GM12878 (cell line): ENCODE data around the gene TPMT. TPM values are rescaled to one million over a fixed set of nuclear protein-coding genes. Genes with fewer than 3 reads are reported as not detected.
A peak's percentile ranks its signal among the peaks of the same experiment; 100 is the strongest.

Experiments used
- ATAC-seq: fragments of 200-7000 bp; cut with Tn5 transposase; 3 replicates; pipeline ENCODE4 v1.9.1; 2020; ENCODE audit warnings: mild to moderate bottlenecking, moderate library complexity
- BruUV-seq: library from RNA; stranded (reverse); fragments of 400-500 nt; replicated peaks from 2 replicates; lab custom pipeline; 2021; lab: Mats Ljungman, UMichigan
- CTCF ChIA-PET: fragments of 300-600 bp; sonication (Branson Sonifier 250); formaldehyde crosslinking; extraction: SDS; loops from one replicate; lab custom pipeline; 2021; ENCODE audit warnings: inconsistent platforms; lab: Yijun Ruan, JAX
- POLR2A ChIA-PET: fragments of 350-600 bp; formaldehyde crosslinking; extraction: SDS; loops from one replicate; lab custom pipeline; 2021; ENCODE audit warnings: inconsistent platforms; lab: Charles Lee
- RAD21 ChIA-PET: fragments of 300-600 bp; sonication (Branson Sonifier 250); formaldehyde crosslinking; loops from one replicate; lab custom pipeline; 2023; ENCODE audit warnings: antibody characterized with exemption; ENCODE audit not compliant: unreplicated experiment; lab: Charles Lee
- SMC1A ChIA-PET: fragments of 300-600 bp; sonication (Branson Sonifier 250); formaldehyde crosslinking; loops from one replicate; lab custom pipeline; 2023; ENCODE audit not compliant: unreplicated experiment, uncharacterized antibody; lab: Charles Lee
- DNase-seq: peaks from one replicate; pipeline ENCODE4 v3.0.0-alpha.2; 2011; ENCODE audit warnings: low read depth, low spot score
- FAIRE-seq: peaks from 3 replicates; lab custom pipeline; 2011; peaks lifted over from hg19 to GRCh38; lab: Jason Lieb, UNC
- H2AFZ ChIP-seq: 2 replicates; pipeline ENCODE4 v1.6.0; 2011; ENCODE audit warnings: low read depth, low read length, control low read depth; ENCODE audit not compliant: control insufficient read depth
- H3K27ac ChIP-seq: 2 replicates; pipeline ENCODE4 v1.5.1; 2011; ENCODE audit warnings: control low read depth; ENCODE audit not compliant: control insufficient read depth, insufficient read depth
- H3K27me3 ChIP-seq, 2 experiments: replicated peaks in 1 of 2; 2 replicates each; pipeline versions ENCODE4 v1.6.0 to v1.6.1; 2011; ENCODE audit warnings: low read length in 1 of 2; ENCODE audit not compliant: control insufficient read depth in 2 of 2, insufficient read depth in 2 of 2
- H3K36me3 ChIP-seq, 2 experiments: 2 replicates each; pipeline ENCODE4 v1.5.1; 2011; ENCODE audit warnings: low read length in 1 of 2; ENCODE audit not compliant: control insufficient read depth in 2 of 2, insufficient read depth in 2 of 2
- H3K4me1 ChIP-seq: 2 replicates; pipeline ENCODE4 v1.6.1; 2011; ENCODE audit warnings: mild to moderate bottlenecking, low read length, moderate library complexity, mixed read lengths; ENCODE audit not compliant: control insufficient read depth, insufficient read depth
- H3K4me2 ChIP-seq: 2 replicates; pipeline ENCODE4 v1.6.0; 2011; ENCODE audit warnings: control low read depth; ENCODE audit not compliant: control insufficient read depth, insufficient read depth
- H3K4me3 ChIP-seq: fragments of 200-600 bp; sonication (generic); 2 replicates; pipeline ENCODE4 v1.5.1; 2016
- H3K79me2 ChIP-seq: 2 replicates; pipeline ENCODE4 v1.6.0; 2011; ENCODE audit warnings: low read length; ENCODE audit not compliant: control insufficient read depth, insufficient read depth
- H3K9ac ChIP-seq: 2 replicates; pipeline ENCODE4 v1.8.0; 2011; ENCODE audit warnings: low read length, control low read depth, mixed read lengths; ENCODE audit not compliant: control insufficient read depth, insufficient read depth
- H3K9me3 ChIP-seq: replicated peaks from 3 replicates; pipeline ENCODE4 v1.5.1; 2011; ENCODE audit warnings: mild to moderate bottlenecking, low read length; ENCODE audit not compliant: control insufficient read depth, insufficient read depth
- H4K20me1 ChIP-seq: 2 replicates; pipeline ENCODE4 v1.6.0; 2011; ENCODE audit not compliant: control insufficient read depth, insufficient read depth
- ATF2 ChIP-seq: IDR thresholded peaks from 2 replicates; pipeline ENCODE4 v1.6.1; 2012; ENCODE audit warnings: low read length, inconsistent platforms
- BMI1 ChIP-seq: fragments of 450-650 bp; IDR thresholded peaks from 2 replicates; pipeline ENCODE4 v1.6.1; 2016; ENCODE audit warnings: mild to moderate bottlenecking, moderate library complexity, borderline replicate concordance
- IRF5 ChIP-seq: fragments of 450-650 bp; IDR thresholded peaks from 2 replicates; pipeline ENCODE4 v1.6.1; 2017; ENCODE audit warnings: borderline replicate concordance
- NBN ChIP-seq: fragments of 450-650 bp; IDR thresholded peaks from 2 replicates; pipeline ENCODE4 v1.6.1; 2016
- NFYA ChIP-seq: IDR thresholded peaks from 2 replicates; pipeline ENCODE4 v1.6.1; 2011; ENCODE audit warnings: low read depth, mild to moderate bottlenecking, low read length, improper control_type of control experiment, borderline replicate concordance
- NRF1 ChIP-seq: conservative IDR thresholded peaks from 2 replicates; pipeline ENCODE4 v1.6.1; 2011; ENCODE audit warnings: mild to moderate bottlenecking, low read depth, low read length, improper control_type of control experiment
- PAX5 ChIP-seq: IDR thresholded peaks from 2 replicates; pipeline ENCODE4 v1.6.1; 2011; ENCODE audit warnings: low read depth, low read length, borderline replicate concordance
- RBBP5 ChIP-seq: fragments of 200-600 bp; sonication (generic); conservative IDR thresholded peaks from 2 replicates; pipeline ENCODE4 v1.6.1; 2016
- RUNX3 ChIP-seq: IDR thresholded peaks from 2 replicates; pipeline ENCODE4 v1.6.1; 2012; ENCODE audit warnings: low read length, inconsistent platforms
- STAT3 ChIP-seq: IDR thresholded peaks from 2 replicates; pipeline ENCODE4 v1.6.1; 2011; ENCODE audit warnings: low read depth, low read length, improper control_type of control experiment
- TCF7 ChIP-seq: IDR thresholded peaks from 2 replicates; pipeline ENCODE4 v1.6.1; 2014; ENCODE audit warnings: antibody characterized with exemption, borderline replicate concordance
- USF1 ChIP-seq: IDR thresholded peaks from 2 replicates; pipeline ENCODE4 v1.6.1; 2011; ENCODE audit warnings: borderline replicate concordance, low read depth, mild to moderate bottlenecking, moderate library complexity, mixed read lengths, low read length; ENCODE audit not compliant: insufficient read depth; ENCODE audit errors: extremely low read length
- ZBTB33 ChIP-seq: fragments of 450-650 bp; IDR thresholded peaks from 2 replicates; pipeline ENCODE4 v1.6.1; 2017; ENCODE audit warnings: mild to moderate bottlenecking
- WGBS: methylation state at CpG from one replicate; pipeline ENCODE4 v1.1.6; 2016; ENCODE audit warnings: low lambda C conversion rate; ENCODE audit not compliant: insufficient replicate concordance, insufficient coverage; ENCODE audit errors: missing lambda C conversion rate; 5-methylcytosine and 5-hydroxymethylcytosine counted together
- in situ Hi-C: fragments of 300-500 bp; cut with MboI; formaldehyde crosslinking; loops from 9 replicates; pipeline ENCODE4 v1.14.3; 2018; ENCODE audit warnings: mixed read lengths
- intact Hi-C: fragments of 100-400 bp; cut with micrococcal nuclease; formaldehyde crosslinking; loops from one replicate; pipeline ENCODE4 v1.14.2; 2022; ENCODE audit not compliant: unreplicated experiment
- polyA plus RNA-seq, 11 experiments: library from polyadenylated mRNA; depleted of rRNA in 4 of 11; unstranded in 6 of 11; stranded (reverse) in 5 of 11; fragments of >200 nt; fragmentation: Nextera tagmentation in 4 of 11; fragmentation: Illumina TruSeq in 1 of 11; extraction: Ambion mirVana in 4 of 11; extraction: Trizol in 1 of 11; gene quantifications; 1 replicate in 1 of 11; 2 replicates in 10 of 11; pipeline versions ENCODE4 v1.2.1 to v1.2.3, GENCODE V29; 2011 to 2016; ENCODE audit warnings: inconsistent platforms in 2 of 11, missing spikeins in 2 of 11, low read depth in 1 of 11
- total RNA-seq, 4 experiments: library from RNA; depleted of rRNA in 3 of 4; stranded (reverse); fragments of >200 nt in 3 of 4; fragmentation: Illumina TruSeq in 1 of 4; extraction: Trizol in 1 of 4; gene quantifications; 2 replicates each; pipeline versions ENCODE4 v1.2.1 to v1.2.3, GENCODE V29; 2013 to 2021

TPMT gene
- total and polyA plus RNA-seq, 10 of the 15 experiments (the other 5 are each of a cell fraction or from before 2014, with no cell fraction given), result 7.9 to 18.2 (median 16.3) TPM

- no peak for FAIRE-seq
- Histone ChIP-seq H2AFZ (no peak overlapping the region), H3K4me2 (no peak overlapping the region), H3K4me3 (no peak overlapping the region), H3K27me3 (no peaks in the 10 kb centered on the region), H3K9ac (no peak overlapping the region), H4K20me1 (no peaks in the 10 kb centered on the region), H3K27ac (no peak overlapping the region)
- no peak for ATAC-seq
- in situ Hi-C loops, result no loop called here
- ChIA-PET CTCF (no interaction called here), RAD21 (interaction anchor here (0.6 kb wide), 1 partner anchor 17 kb away, joined by 3 read pairs; no protein-coding TSS in a partner anchor), POLR2A (no interaction called here)
- WGBS, result 76% methylated on average over 2 of the region's 2 CpGs
- BruUV-seq, result no TSS peak
- no peak for TF ChIP-seq IRF5
- peak; percentile 17; the same call in 1 of the 2 replicates for TF ChIP-seq RUNX3
- TF ChIP-seq TCF7, result 0 out of 2 replicates have a peak, but pooled peaks have one; percentile 32
- TF ChIP-seq, all 136 proteins: peak for 2
- Histone ChIP-seq H3K79me2 (no peaks in the 10 kb centered on the region), H3K9me3 (no peaks in the 10 kb centered on the region), H3K4me1 (no peaks in the 10 kb centered on the region), H3K36me3 (peaks cover 0 to 3% of the 10 kb centered on the region in 2 experiments; a peak in 2 of 4 replicates)
- SMC1A ChIA-PET, result no interaction called here
- intact Hi-C loops, result no loop called here
- DNase-seq, result no peak
These were observed 19.7 kb downstream of the TPMT start for GRCh38 chr6:18135171-18135570.

- SMC1A ChIA-PET, result interaction anchor here (0.9 to 1.6 kb wide), 2 partner anchors 14 to 171 kb away, joined by 3 to 4 read pairs; no protein-coding TSS in a partner anchor
- POLR2A ChIA-PET, result no interaction called here
- Histone ChIP-seq H3K4me2 (no peak overlapping the region), H3K27ac (no peak overlapping the region), H4K20me1 (no peaks in the 10 kb centered on the region), H3K4me1 (no peaks in the 10 kb centered on the region), H2AFZ (no peak overlapping the region), H3K9me3 (no peaks in the 10 kb centered on the region), H3K79me2 (no peaks in the 10 kb centered on the region), H3K27me3 (no peaks in the 10 kb centered on the region), H3K4me3 (no peak overlapping the region), H3K9ac (no peak overlapping the region), H3K36me3 (peaks cover 0 to 3% of the 10 kb centered on the region in 2 experiments; a peak in 2 of 4 replicates)
- in situ Hi-C loops, result no loop called here
- RAD21 ChIA-PET, result no interaction called here
- intact Hi-C loops, result no loop called here
- ATAC-seq, result no peak
- WGBS, result 98% methylated on average over 3 of the region's 3 CpGs
- no peak for FAIRE-seq
- no peak for DNase-seq
- no TSS peak for BruUV-seq
- CTCF ChIA-PET, result no interaction called here
- TF ChIP-seq NBN (no peak), BMI1 (no peak), ATF2 (no peak), USF1 (no peak), RBBP5 (no peak), STAT3 (no peak), NRF1 (no peak), PAX5 (no peak), ZBTB33 (no peak), NFYA (no peak)
These were observed 22.5 kb downstream of the TPMT start for GRCh38 chr6:18132346-18132745.
